IMR-90 (cell line): ENCODE data around the gene FMO1. TPM values are rescaled to one million over a fixed set of nuclear protein-coding genes. Genes with fewer than 3 reads are reported as not detected.

Source experiments
- ATAC-seq: fragments of 200-7000 bp; cut with Tn5 transposase; 2 replicates; pipeline ENCODE4 v1.9.1; 2020; ENCODE audit warnings: low read depth, mild to moderate bottlenecking, moderate library complexity
- BruUV-seq: library from RNA; stranded (reverse); fragments of 400-500 nt; replicated peaks from 2 replicates; lab custom pipeline; 2021; lab: Mats Ljungman, UMichigan
- CTCF ChIA-PET: fragments of 300-600 bp; formaldehyde crosslinking; extraction: SDS; loops from one replicate; lab custom pipeline; 2021; ENCODE audit warnings: antibody characterized with exemption; lab: Yijun Ruan, JAX
- POLR2A ChIA-PET: fragments of 300-600 bp; sonication (Branson Sonifier 250); formaldehyde crosslinking; loops from one replicate; lab custom pipeline; 2022; ENCODE audit warnings: antibody characterized with exemption; ENCODE audit not compliant: unreplicated experiment; lab: Charles Lee
- DNase-seq: peaks from one replicate; pipeline ENCODE4 v3.0.0; 2013
- H2AFZ ChIP-seq: replicated peaks from 2 replicates; pipeline ENCODE3; 2013; ENCODE audit warnings: low read length, mild to moderate bottlenecking; ENCODE audit not compliant: poor library complexity
- H2AK5ac ChIP-seq: 2 replicates; pipeline ENCODE4 v1.6.1; 2013; ENCODE audit warnings: low read depth, low read length, inconsistent platforms
- H2AK9ac ChIP-seq: replicated peaks from 2 replicates; pipeline ENCODE3; 2013; ENCODE audit warnings: mild to moderate bottlenecking, low read depth, low read length, moderate library complexity; ENCODE audit not compliant: poor library complexity
- H2BK120ac ChIP-seq: 2 replicates; pipeline ENCODE4 v1.6.1; 2013; ENCODE audit warnings: low read depth, low read length, inconsistent platforms
- H2BK15ac ChIP-seq: 3 replicates; pipeline ENCODE4 v1.6.1; 2013; ENCODE audit warnings: low read depth, low read length, inconsistent platforms
- H2BK20ac ChIP-seq: 2 replicates; pipeline ENCODE4 v1.6.1; 2013; ENCODE audit warnings: low read depth, mild to moderate bottlenecking, inconsistent platforms, low read length, moderate library complexity
- H2BK5ac ChIP-seq: 2 replicates; pipeline ENCODE4 v1.6.1; 2013; ENCODE audit warnings: mild to moderate bottlenecking, low read depth, low read length, inconsistent platforms; ENCODE audit not compliant: poor library complexity, severe bottlenecking
- H3K14ac ChIP-seq: replicated peaks from 2 replicates; pipeline ENCODE4 v1.6.1; 2013; ENCODE audit warnings: low read depth, low read length, inconsistent platforms
- H3K18ac ChIP-seq: 2 replicates; pipeline ENCODE4 v1.6.1; 2013; ENCODE audit warnings: low read depth, low read length, control low read depth
- H3K23ac ChIP-seq: 2 replicates; pipeline ENCODE4 v1.6.1; 2013; ENCODE audit warnings: low read depth, low read length, inconsistent platforms
- H3K27ac ChIP-seq: 2 replicates; pipeline ENCODE4 v1.5.1; 2013; ENCODE audit warnings: mild to moderate bottlenecking, control low read depth, low read length; ENCODE audit not compliant: insufficient read depth
- H3K27me3 ChIP-seq: 2 replicates; pipeline ENCODE4 v1.6.1; 2013; ENCODE audit warnings: low read length; ENCODE audit not compliant: control insufficient read depth, insufficient read depth
- H3K36me3 ChIP-seq: 2 replicates; pipeline ENCODE4 v1.6.1; 2013; ENCODE audit warnings: low read length, mixed read lengths; ENCODE audit not compliant: control insufficient read depth, insufficient read depth
- H3K4ac ChIP-seq: 2 replicates; pipeline ENCODE4 v1.6.1; 2013; ENCODE audit warnings: low read depth, low read length, inconsistent platforms
- H3K4me1 ChIP-seq: 2 replicates; pipeline ENCODE4 v1.6.1; 2013; ENCODE audit warnings: low read length, mixed read lengths; ENCODE audit not compliant: control insufficient read depth, insufficient read depth
- H3K4me2 ChIP-seq: 2 replicates; pipeline ENCODE4 v1.6.1; 2013; ENCODE audit warnings: low read depth, mild to moderate bottlenecking, control low read depth, low read length, moderate library complexity
- H3K4me3 ChIP-seq: 2 replicates; pipeline ENCODE4 v1.5.1; 2013; ENCODE audit warnings: low read depth, mild to moderate bottlenecking, control low read depth, low read length, moderate library complexity; ENCODE audit not compliant: insufficient read depth
- H3K56ac ChIP-seq: 2 replicates; pipeline ENCODE4 v1.6.1; 2013; ENCODE audit warnings: low read length, inconsistent platforms; ENCODE audit not compliant: insufficient read depth; ENCODE audit errors: extremely low read depth
- H3K79me1 ChIP-seq, 2 experiments: 2 replicates each; pipeline ENCODE4 v1.6.1; 2013; ENCODE audit warnings: low read length in 2 of 2, inconsistent platforms in 1 of 2, low read depth in 1 of 2
- H3K9ac ChIP-seq: 2 replicates; pipeline ENCODE4 v1.6.1; 2013; ENCODE audit warnings: low read depth, low read length, control low read depth
- H3K9me1 ChIP-seq: 2 replicates; pipeline ENCODE4 v1.6.1; 2013; ENCODE audit warnings: low read length, inconsistent platforms; ENCODE audit not compliant: insufficient read depth
- H3K9me3 ChIP-seq: 2 replicates; pipeline ENCODE4 v1.6.1; 2013; ENCODE audit warnings: low read length; ENCODE audit not compliant: control insufficient read depth, insufficient read depth
- H4K20me1 ChIP-seq: 2 replicates; pipeline ENCODE4 v1.6.1; 2013; ENCODE audit warnings: low read length, inconsistent platforms; ENCODE audit not compliant: insufficient read depth
- H4K5ac ChIP-seq: 2 replicates; pipeline ENCODE4 v1.6.1; 2013; ENCODE audit warnings: mild to moderate bottlenecking, low read depth, low read length, control low read depth
- H4K8ac ChIP-seq, 2 experiments: 2 replicates each; pipeline ENCODE4 v1.6.1; 2013; ENCODE audit warnings: low read depth in 2 of 2, low read length in 2 of 2, control low read depth in 1 of 2, inconsistent platforms in 1 of 2
- H4K91ac ChIP-seq: 2 replicates; pipeline ENCODE4 v1.6.1; 2013; ENCODE audit warnings: low read depth, low read length, inconsistent platforms; ENCODE audit not compliant: insufficient read depth
- BHLHE40 ChIP-seq: fragments of 150-350 bp; IDR thresholded peaks from 2 replicates; pipeline ENCODE4 v1.6.1; 2016; ENCODE audit warnings: mild to moderate bottlenecking, low read depth, low read length
- MAFK ChIP-seq: IDR thresholded peaks from 2 replicates; pipeline ENCODE4 v1.6.1; 2012; ENCODE audit warnings: low read depth, low read length, improper control_type of control experiment
- POLR2A ChIP-seq: IDR thresholded peaks from 2 replicates; pipeline ENCODE4 v1.6.1; 2012; ENCODE audit warnings: mild to moderate bottlenecking, low read depth, low read length
- RCOR1 ChIP-seq: IDR thresholded peaks from 2 replicates; pipeline ENCODE4 v1.6.1; 2012; ENCODE audit warnings: mild to moderate bottlenecking, low read length, improper control_type of control experiment; ENCODE audit not compliant: insufficient replicate concordance
- SMC3 ChIP-seq: fragments of 150-350 bp; IDR thresholded peaks from 2 replicates; pipeline ENCODE4 v1.6.1; 2016; ENCODE audit warnings: low read depth, mild to moderate bottlenecking, antibody characterized with exemption, low read length, moderate library complexity
- WGBS, 2 experiments: methylation state at CpG; one replicate each; pipeline versions ENCODE4 v1.1.5 to v1.1.7; 2013; ENCODE audit warnings: missing lambda C conversion rate in 2 of 2; ENCODE audit not compliant: insufficient read length in 1 of 2; ENCODE audit errors: extremely low coverage in 2 of 2; 5-methylcytosine and 5-hydroxymethylcytosine counted together
- dilution Hi-C: fragments of 300-500 bp; cut with HindIII; formaldehyde crosslinking; loops from one replicate; pipeline ENCODE4 v1.14.3; 2018; ENCODE audit warnings: low sequenced_read_pairs; ENCODE audit not compliant: unreplicated experiment
- in situ Hi-C: fragments of 300-500 bp; cut with MboI; formaldehyde crosslinking; loops from 3 replicates; pipeline ENCODE4 v1.14.3; 2019; ENCODE audit warnings: low sequenced_read_pairs, inconsistent platforms, mixed read lengths
- intact Hi-C: fragments of 100-400 bp; cut with micrococcal nuclease; formaldehyde crosslinking; loops from 2 replicates; pipeline ENCODE4 v1.10.0; 2022
- polyA plus RNA-seq, 3 experiments: library from polyadenylated mRNA; depleted of rRNA; stranded (reverse); fragments of >200 nt; gene quantifications; 2 replicates each; pipeline ENCODE4 v1.2.3, GENCODE V29; 2012; ENCODE audit warnings: low replicate concordance in 1 of 3
- total RNA-seq: library from RNA; depleted of rRNA; stranded (reverse); fragments of >200 nt; gene quantifications from 2 replicates; pipeline ENCODE4 v1.2.3, GENCODE V29; 2012
- TF ChIP-seq, protein P1 (sequence below): conservative IDR thresholded peaks from 2 replicates; pipeline ENCODE4 v1.5.1; 2012; ENCODE audit warnings: mild to moderate bottlenecking, low read depth, low read length, improper control_type of control experiment

FMO1 gene
- total and polyA plus RNA-seq, 2 of the 4 experiments (the other 2 are of a cell fraction) = not detected

DNA sequence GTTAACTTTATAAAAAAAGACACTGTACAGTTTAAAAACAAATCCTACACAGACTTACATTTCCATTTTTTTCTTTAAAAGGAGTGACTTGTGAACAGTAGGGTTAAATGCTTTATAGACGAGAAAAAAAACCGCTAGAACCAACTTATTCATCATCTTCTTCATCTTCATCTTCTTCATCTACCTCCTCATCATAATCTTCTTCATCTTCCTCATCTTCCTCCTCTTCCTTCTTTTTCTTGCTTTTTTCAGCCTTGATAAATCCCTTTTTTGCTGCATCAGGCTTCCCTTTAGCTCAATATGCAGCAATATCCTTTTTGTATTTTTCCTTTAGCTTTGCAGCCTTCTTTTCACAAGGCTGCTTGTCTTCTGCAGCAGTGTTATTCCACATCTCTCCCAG lies 22.5 kb downstream of the FMO1 start:
- dilution Hi-C loops (no loop called here), intact Hi-C loops (no loop called here), in situ Hi-C loops (no loop called here)
- no CpG with 5 or more reads among the region's 2 CpGs for WGBS, 2 experiments
- Histone ChIP-seq H2BK15ac (no peak overlapping the region), H3K27me3 (no peaks in the 10 kb centered on the region), H3K56ac (no peak overlapping the region), H4K91ac (no peak overlapping the region), H2AFZ (no peak overlapping the region), H3K36me3 (no peaks in the 10 kb centered on the region), H3K9me1 (no peaks in the 10 kb centered on the region), H2BK20ac (no peak overlapping the region), H3K4me3 (no peak overlapping the region), H4K8ac (no peak overlapping the region), H3K18ac (no peak overlapping the region), H3K4me2 (no peak overlapping the region), H3K4ac (no peak overlapping the region), H2BK5ac (no peak overlapping the region), H3K14ac (no peak overlapping the region), H2AK9ac (no peak overlapping the region), H3K9ac (no peak overlapping the region), H2AK5ac (no peak overlapping the region), H2BK120ac (no peak overlapping the region), H4K5ac (no peak overlapping the region), H3K9me3 (no peaks in the 10 kb centered on the region), H3K79me1 (no peaks in the 10 kb centered on the region), H4K20me1 (no peaks in the 10 kb centered on the region), H3K23ac (no peak overlapping the region), H3K4me1 (no peaks in the 10 kb centered on the region), H3K27ac (no peak overlapping the region)
- TF ChIP-seq SMC3 = no peak
- TF ChIP-seq BHLHE40 = no peak
- no peak for TF ChIP-seq RCOR1
- no peak for TF ChIP-seq POLR2A
- no peak for TF ChIP-seq MAFK
- TF ChIP-seq, protein P1, sequence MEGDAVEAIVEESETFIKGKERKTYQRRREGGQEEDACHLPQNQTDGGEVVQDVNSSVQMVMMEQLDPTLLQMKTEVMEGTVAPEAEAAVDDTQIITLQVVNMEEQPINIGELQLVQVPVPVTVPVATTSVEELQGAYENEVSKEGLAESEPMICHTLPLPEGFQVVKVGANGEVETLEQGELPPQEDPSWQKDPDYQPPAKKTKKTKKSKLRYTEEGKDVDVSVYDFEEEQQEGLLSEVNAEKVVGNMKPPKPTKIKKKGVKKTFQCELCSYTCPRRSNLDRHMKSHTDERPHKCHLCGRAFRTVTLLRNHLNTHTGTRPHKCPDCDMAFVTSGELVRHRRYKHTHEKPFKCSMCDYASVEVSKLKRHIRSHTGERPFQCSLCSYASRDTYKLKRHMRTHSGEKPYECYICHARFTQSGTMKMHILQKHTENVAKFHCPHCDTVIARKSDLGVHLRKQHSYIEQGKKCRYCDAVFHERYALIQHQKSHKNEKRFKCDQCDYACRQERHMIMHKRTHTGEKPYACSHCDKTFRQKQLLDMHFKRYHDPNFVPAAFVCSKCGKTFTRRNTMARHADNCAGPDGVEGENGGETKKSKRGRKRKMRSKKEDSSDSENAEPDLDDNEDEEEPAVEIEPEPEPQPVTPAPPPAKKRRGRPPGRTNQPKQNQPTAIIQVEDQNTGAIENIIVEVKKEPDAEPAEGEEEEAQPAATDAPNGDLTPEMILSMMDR = no peak
- ChIA-PET POLR2A (no interaction called here), CTCF (no interaction called here)
- ATAC-seq = no peak
- DNase-seq = no peak
- BruUV-seq = no TSS peak
